ENCODE results near the gene SFSWAP.
"Not testable (repeated sequence)": the region's sequence is repeated elsewhere in the genome, so short reads cannot be mapped to it uniquely, and the experiment has no call there.

Gene SFSWAP

GRCh38 chr12:131704509-131704908, 6.4 kb upstream of the SFSWAP start:
- DNase-seq, result no peak

- not testable (repeated sequence) for DNase-seq
These were observed 4.2 kb upstream of the SFSWAP start for GRCh38 chr12:131706709-131707108.

- no peak for DNase-seq
These were observed 1.7 kb upstream of the SFSWAP start for GRCh38 chr12:131709226-131709625.

- DNase-seq, result no peak
These were observed 788 bp downstream of the SFSWAP start for GRCh38 chr12:131711551-131712205.

GRCh38 chr12:131713349-131713748, 2.5 kb downstream of the SFSWAP start:
- no peak for DNase-seq

GRCh38 chr12:131714759-131715158, 3.9 kb downstream of the SFSWAP start:
- no peak for DNase-seq

GRCh38 chr12:131716282-131716681, 5.4 kb downstream of the SFSWAP start:
- no peak for DNase-seq

GRCh38 chr12:131720241-131720640, 9.4 kb downstream of the SFSWAP start:
- no peak for DNase-seq

- no peak for DNase-seq
These were observed 10.0 kb downstream of the SFSWAP start for GRCh38 chr12:131720921-131721320.

- no peak for DNase-seq
These were observed 10.7 kb downstream of the SFSWAP start for GRCh38 chr12:131721548-131721947.

- no peak for DNase-seq
These were observed 12.6 kb downstream of the SFSWAP start for GRCh38 chr12:131723532-131723931.

GRCh38 chr12:131724534-131724933, 13.6 kb downstream of the SFSWAP start:
- no peak for DNase-seq

GRCh38 chr12:131725503-131725902, 14.6 kb downstream of the SFSWAP start:
- no peak for DNase-seq

GRCh38 chr12:131728720-131729119, 17.8 kb downstream of the SFSWAP start:
- DNase-seq, result no peak

- DNase-seq, result no peak
These were observed 18.5 kb downstream of the SFSWAP start for GRCh38 chr12:131729254-131729955.

GRCh38 chr12:131732996-131733615, 22.2 kb downstream of the SFSWAP start:
- DNase-seq, result no peak

- no peak for DNase-seq
These were observed 23.0 kb downstream of the SFSWAP start for GRCh38 chr12:131733874-131734273.

GRCh38 chr12:131734336-131735152, 23.7 kb downstream of the SFSWAP start:
- no peak for DNase-seq

GRCh38 chr12:131735153-131735456, 24.2 kb downstream of the SFSWAP start:
- no peak for DNase-seq

GRCh38 chr12:131735476-131736445, 24.9 kb downstream of the SFSWAP start:
- no peak for DNase-seq

GRCh38 chr12:131736446-131737149, 25.7 kb downstream of the SFSWAP start:
- no peak for DNase-seq

All from activated naive CD4-positive, alpha-beta T cell (primary cell).